A204.1 (cell line): ENCODE data around the gene PDPN.
"Not testable (repeated sequence)": the region's sequence is repeated elsewhere in the genome, so short reads cannot be mapped to it uniquely, and the experiment has no call there.

Source experiments
- FAIRE-seq: peaks from 2 replicates; lab custom pipeline; 2012; peaks lifted over from hg19 to GRCh38; lab: Jason Lieb, UNC

The PDPN gene

GRCh38 chr1:13583595-13583965 lies at the start of gene PDPN:
TSS of gene PDPN (plus strand) at chr1:13583832. CDS start at chr1:13584034, 202 bp downstream.
- no peak for FAIRE-seq

DNA sequence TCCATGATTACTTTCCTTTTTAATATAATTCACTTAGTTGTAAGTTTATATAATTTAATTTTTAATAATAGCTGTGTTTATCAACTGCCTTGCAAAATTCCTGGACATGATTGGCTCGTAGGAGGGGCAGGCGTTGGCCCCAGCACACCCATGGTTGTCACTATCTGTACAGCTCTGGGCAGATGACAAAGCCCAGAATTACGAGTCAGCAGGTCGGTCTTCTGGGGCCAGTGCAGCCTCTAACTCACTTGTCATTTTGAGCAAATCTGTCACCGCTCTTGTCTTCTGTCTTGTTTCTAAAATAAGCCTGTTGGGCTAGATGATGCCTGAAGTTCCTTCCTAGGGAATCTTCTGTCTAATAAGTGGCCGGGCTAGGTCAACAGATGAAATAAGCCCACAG lies 48.4 kb upstream of the PDPN start:
- FAIRE-seq: no peak

GRCh38 chr1:13536571-13536970 lies 47.1 kb upstream of the PDPN start:
- FAIRE-seq: no peak

GRCh38 chr1:13538832-13539231 lies 44.8 kb upstream of the PDPN start:
- no peak for FAIRE-seq

GRCh38 chr1:13539683-13540082 lies 43.9 kb upstream of the PDPN start:
- no peak for FAIRE-seq

- no peak for FAIRE-seq
Observed at GRCh38 chr1:13540866-13541265, 42.8 kb upstream of the PDPN start.

DNA sequence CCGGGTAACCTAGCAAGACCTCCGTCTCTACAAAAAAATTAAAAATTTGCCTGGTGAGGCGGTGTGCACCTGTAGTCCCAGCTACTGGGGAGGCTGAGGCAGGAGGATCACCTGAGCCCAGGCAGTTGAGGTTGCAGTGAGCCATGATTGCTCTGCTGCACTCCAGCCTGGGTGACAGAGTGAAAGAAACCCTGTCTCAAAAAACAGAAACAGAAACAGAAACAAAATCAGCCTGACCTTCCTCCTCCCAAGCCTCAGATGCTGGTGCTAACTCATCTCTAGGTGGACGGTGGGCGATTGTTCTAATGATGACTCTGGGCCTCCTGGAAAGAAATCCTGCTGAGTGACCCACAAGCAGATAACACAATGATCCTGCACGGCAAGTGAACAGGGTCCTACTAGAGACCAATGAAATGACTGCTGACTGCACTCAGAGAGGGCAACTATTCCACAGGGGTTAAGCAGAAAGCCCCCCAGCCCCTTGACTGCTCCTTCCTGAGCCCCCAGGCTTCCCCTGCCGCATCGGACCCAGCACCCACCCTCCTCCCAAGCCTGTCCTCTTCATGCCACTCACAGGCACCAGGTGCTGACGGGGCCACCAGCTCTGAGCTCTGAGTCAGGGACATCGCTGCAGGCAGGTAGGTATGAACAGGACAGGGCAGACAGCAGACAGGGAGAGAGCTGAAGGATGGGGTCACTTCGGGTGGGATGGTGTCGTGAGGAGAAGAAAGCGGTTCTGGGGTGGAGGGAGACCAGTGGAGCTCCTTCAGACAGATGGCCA lies 42.0 kb upstream of the PDPN start:
- FAIRE-seq: no peak

DNA sequence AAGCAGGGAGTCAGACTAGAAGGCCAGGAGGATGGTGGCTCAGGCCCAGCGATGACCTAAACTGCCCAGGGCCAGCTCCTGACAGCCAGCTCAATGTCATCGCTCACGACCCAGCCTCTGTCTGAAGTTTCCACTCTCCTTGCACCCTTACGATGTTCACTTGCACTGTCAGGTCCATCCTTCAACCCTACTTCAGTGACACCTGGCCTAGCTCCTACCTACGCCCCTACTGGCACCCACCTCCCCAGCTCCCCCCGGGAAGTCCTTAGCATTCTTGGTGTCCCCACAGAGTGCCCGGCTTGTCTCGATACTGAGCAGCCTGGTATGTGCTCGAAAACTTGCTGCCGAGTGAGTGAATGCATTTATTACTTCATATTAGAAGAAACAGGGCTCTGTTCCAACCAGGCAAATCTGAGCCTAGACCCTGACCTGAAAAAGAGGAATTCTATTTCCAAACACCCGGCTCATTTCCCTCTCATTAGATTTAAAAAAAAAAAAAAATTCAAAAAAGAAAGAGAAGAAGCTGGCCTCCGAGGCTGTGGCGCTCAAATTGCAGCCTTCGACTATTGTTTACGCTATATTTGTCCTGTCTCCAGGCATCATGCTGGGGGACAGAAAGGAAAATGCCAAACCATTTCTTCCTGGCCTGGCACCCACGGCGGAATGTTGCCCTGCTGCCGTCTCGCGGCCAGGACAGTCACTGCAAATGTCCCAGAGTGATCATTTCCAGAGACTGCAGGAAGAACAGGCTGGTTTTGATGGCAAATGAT lies 40.0 kb upstream of the PDPN start:
- no peak for FAIRE-seq

DNA sequence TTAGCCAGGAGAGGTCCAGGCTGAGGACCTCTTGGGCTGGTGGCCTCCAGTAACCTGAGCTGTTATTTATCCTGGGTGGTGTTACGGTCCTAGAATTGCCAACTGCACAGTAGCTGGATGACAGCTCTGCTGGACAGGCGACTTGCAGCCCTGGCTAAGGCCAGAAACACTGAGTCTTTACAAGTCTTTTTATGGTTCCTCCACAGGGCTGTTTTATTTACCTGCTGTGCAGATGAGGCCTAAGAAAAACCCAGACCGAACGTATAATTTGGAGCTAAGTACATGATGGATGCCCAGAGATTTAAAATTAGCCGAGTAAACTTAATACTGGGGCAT lies 39.4 kb upstream of the PDPN start:
- FAIRE-seq: no peak

GRCh38 chr1:13546791-13547190 lies 36.8 kb upstream of the PDPN start:
- no peak for FAIRE-seq

DNA sequence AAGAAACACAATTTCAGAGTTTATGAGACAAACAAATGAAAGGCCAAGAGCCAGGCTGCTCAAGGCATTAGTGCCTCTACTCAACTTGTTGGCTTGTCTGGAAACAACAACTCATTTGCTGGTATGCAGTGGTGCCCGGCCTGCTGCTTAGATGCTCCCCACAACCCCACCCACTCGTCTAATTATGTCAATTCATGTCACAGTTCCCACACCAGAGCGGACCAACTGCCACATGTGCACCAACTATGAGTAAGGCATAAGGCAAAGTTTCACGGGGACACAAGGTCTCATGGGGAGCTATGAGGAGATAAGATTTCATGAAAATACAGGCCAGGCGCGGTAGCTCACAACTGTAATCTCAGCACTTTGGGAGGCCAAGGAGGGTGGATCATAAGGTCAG lies 35.4 kb upstream of the PDPN start:
- no peak for FAIRE-seq

DNA sequence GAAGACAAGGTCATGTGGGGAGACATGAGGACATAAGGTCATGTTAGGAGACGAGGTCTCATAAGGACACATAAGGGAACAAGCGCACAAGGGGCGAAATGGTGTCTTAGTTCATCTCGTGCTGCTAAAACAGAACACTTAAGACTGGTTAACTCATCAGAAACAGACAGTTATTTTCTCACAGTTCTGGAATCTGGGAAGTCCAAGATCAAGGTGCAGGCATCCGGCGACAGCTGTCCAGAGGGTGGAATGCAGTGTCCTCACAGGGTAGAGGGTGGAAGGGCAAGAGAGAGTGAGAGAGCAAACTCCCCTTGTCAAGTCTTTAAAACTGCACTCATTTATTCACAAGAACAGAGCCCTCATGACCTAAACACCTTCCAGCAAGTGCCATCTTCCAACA lies 34.6 kb upstream of the PDPN start:
- FAIRE-seq: no peak

GRCh38 chr1:13549521-13549920 lies 34.1 kb upstream of the PDPN start:
- no peak for FAIRE-seq

DNA sequence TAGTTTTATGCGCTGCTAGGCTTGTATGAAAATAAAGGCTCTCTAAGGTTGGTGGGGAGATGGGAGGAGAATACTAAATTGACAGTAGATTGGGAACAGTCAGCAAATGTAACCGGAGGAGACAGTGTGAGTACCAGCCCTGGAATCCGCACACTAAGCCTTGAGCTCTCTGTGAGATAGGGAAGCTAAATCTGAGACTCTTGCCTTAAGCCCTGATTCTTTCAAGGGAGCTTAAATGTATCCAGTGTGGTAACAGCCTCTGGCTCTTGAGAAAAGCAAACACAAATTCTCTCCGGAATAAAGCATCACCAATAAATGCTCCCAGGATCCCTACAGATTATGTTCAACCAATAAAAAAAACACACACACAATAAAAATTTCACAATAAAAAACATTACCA lies 33.0 kb upstream of the PDPN start:
- FAIRE-seq: no peak

DNA sequence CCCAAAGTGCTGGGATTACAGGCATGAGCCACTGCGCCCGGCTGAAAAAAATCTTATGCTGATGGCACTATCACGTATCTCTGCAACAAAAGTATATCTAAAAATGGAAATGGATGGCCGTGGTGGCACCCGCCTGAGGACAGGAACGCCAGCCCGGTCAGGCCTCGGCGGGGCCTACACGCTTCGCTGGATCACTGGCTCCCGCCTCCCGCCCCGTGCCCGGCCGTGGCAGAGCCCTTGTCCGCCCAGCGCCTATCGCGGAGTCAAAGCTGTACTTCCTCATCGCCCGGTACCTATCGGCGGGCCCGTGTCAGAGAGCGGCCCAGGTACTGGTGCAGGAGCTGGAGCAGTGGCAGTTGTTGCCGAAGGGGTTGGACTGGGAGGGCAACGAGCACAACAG lies 28.8 kb upstream of the PDPN start:
- no peak for FAIRE-seq

DNA sequence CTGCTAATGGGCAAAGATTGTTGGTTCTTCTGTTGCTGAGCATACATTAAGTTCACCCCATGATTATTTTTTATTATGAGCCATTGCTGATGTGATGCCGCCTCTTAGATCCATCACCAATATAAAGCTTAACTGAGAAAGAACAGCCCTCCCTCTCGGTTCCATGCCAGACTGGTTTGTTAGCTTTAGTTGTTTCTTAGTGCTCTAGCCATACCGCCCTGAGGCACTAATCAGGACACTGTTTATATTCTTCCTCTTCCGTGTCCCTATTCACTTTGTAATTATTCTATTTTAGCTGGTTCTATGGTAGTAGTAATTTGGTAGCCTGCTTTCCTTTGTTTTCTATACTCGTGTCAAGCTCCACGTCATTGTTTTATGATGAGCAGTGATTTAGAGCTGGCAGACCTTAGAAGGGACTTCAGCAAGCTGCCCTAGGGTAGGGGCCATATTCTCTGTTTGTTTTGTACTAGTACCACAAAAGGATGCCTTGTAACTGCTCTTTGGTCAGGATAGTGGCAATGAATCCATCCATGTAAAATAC lies 27.3 kb upstream of the PDPN start:
- FAIRE-seq: no peak

- no peak for FAIRE-seq
Observed at GRCh38 chr1:13560541-13560940, 23.1 kb upstream of the PDPN start.

DNA sequence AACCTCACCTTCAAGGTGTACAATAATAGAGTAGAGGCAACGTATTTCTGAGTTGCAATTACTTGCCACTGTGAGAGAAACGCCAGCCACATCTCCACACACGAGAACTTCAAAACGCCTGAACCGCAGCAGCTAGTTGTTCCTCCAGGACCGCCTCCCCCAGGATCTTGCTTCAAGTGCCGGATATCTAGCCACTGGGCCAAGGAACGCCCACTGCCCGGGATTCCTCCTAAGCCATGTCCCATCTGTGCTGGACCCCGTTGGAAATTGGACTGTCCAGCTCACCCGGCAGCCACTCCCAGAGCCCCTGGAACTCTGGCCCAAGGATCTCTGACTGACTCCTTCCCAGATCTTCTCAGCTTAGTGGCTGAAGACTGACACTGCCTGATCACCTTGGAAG lies 20.7 kb upstream of the PDPN start:
- not testable (repeated sequence) for FAIRE-seq

DNA sequence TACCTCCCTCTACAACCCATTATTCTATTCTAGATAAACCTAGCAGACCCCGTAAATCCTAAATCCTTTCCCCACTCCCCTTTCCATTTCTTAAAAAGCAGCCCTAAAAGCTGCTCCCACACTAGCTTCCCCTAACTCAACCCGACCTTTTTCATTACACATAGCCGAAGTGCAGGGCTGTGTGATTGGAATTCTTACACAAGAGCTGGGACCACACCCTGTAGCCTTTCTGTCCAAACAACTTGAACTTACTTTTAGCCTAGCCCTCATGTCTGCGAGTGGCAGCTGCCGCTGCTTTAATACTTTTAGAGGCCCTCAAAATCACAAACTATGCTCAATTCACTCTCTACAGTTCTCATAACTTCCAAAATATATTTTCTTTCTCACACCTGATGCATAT lies 19.6 kb upstream of the PDPN start:
- no peak for FAIRE-seq

DNA sequence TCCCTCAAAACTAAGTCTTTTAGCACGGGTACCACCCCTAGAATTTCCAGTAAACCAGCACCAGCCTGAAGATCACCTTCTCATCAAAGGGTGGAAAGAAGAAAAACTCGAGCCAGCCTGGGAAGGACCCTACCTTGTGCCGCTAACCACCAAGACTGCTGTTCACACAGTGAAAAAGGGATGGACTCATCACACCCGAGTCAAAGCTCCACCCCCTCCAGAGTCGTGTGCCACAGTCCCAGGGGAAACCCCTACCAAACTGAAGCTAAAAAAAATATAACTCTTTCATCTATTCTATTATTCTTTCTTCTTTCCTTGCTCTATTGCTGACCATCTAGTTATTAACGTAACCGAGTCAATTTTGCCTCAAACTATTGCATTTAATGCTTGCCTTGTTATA lies 13.2 kb upstream of the PDPN start:
- FAIRE-seq: not testable (repeated sequence)

DNA sequence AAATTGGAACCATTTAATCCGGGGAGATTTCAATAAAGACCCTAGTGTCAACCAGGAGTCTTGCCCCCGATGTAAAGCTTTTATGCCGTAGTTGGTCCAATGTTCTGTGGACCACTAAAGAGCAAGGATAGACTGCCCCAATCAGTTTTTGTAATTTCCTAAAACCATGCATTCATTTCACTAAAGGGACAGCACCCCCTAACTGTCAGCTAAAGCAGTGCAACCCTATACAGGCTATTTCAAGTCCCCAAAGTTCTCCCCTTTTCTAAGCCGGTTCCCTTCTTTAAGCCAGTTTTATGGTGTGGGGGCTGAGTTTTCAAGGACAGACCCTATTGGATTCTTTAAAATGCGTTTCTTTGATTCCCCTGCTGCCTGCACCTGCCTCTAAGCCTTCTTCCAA lies 12.7 kb upstream of the PDPN start:
- FAIRE-seq: no peak

DNA sequence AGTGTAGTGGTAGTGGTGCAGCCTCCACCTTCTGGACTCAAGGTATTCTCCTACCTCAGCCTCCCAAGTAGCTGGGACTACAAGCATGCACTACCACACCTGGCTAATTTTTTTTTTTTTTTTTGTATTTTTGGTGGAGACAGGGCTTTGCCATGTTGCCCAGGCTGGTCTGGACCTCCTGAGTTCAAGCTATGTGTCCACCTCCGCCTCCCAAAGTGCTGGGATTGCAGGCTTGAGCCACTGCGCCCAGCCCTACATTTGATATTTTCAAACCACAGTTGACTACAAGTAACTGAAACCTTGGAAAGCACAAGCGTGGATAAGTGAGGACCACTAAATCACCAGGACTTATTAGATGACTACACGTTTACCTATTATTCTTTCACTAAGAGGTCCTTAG lies 10.0 kb upstream of the PDPN start:
- FAIRE-seq: no peak

DNA sequence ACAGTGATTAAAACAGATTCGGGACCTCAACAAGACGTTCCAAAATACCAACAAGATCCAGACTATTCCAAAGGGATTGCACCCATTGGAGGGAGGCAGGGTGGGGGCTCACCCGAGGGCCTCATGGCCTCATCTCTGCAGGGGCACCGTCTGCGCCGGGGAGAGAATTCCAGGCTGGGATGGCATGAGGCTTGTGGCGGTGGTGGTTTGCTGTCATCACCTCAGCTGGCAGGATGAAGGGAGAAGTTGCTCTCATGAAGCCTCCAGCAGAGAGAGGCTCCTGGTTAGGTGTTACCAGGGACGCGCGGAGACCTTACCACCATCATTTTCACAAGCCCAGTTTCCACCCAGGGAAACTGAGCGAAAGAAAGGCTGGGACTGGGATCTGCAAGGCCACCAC lies 6.7 kb upstream of the PDPN start:
- FAIRE-seq: no peak

DNA sequence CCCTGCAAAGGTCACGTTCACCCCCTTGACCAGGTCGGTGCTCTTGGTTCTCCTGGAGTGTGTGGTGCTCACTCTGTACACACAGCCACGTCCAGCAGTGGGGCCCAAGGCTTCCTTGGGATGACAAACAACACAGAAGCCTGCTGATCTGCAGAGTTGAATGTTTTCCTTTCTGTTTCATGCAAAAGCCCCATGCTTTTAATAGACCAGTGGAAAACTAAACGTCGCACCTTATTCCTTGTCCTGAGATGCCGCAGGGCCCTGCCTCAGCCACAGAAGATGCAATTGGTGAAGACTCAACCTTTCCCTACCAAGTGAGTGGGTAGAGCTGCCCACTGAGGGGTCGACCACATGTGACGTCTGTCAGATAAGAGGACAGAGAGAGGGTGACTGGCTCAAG lies 5.8 kb upstream of the PDPN start:
- FAIRE-seq: no peak
